ENCODE measurements around the gene ACOXL.

DNA sequence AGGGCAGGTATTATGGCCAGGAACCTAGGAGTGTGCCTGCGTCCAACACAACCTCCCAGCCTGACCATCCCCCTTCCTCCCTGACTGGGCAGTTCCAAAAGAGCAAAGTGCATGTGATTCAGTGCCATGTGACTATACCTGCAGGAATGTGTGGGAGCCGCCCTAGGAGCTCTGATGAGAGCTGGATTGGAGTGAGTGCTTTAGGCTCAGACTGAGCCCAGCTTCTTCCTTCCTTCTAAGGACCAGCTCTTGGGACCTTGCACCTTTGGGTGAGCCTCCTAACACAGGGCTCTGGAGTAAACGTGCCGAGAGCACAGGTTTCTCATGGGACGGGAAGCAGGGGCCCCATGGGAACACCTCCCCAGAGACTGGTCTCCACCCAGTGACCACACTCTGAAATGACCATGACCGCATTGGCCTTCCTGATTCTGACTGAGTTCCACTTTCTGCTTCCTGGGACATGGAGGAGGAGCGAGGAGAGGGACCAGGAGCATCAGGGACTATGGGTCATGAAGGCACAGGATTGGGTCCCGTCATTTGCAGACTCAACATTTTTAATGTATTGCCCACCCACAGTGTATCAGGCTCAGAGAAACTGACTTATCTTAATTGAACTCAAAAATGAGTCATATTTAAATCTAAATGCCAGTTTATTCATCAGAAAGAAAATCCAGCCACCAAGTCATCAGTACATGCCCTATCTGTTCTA, 300.5 kb downstream of the ACOXL start:
- TF ChIP-seq, protein P1, sequence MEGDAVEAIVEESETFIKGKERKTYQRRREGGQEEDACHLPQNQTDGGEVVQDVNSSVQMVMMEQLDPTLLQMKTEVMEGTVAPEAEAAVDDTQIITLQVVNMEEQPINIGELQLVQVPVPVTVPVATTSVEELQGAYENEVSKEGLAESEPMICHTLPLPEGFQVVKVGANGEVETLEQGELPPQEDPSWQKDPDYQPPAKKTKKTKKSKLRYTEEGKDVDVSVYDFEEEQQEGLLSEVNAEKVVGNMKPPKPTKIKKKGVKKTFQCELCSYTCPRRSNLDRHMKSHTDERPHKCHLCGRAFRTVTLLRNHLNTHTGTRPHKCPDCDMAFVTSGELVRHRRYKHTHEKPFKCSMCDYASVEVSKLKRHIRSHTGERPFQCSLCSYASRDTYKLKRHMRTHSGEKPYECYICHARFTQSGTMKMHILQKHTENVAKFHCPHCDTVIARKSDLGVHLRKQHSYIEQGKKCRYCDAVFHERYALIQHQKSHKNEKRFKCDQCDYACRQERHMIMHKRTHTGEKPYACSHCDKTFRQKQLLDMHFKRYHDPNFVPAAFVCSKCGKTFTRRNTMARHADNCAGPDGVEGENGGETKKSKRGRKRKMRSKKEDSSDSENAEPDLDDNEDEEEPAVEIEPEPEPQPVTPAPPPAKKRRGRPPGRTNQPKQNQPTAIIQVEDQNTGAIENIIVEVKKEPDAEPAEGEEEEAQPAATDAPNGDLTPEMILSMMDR (IDR thresholded peaks at IDR 0.05; ENCODE audit: low read length), result no peak
- no peak for TF ChIP-seq EZH2 (IDR thresholded peaks at IDR 0.05; ENCODE audit: borderline replicate concordance, low read length)
